Nephron progenitor cell (in vitro differentiated cells): ENCODE results near the gene LMAN1L.
A peak's percentile ranks its signal among the peaks of the same experiment; 100 is the strongest.

Source experiments
- DNase-seq: peaks from one replicate; pipeline ENCODE4 v3.0.0; 2021
- H3K27ac Mint-ChIP-seq: 2 replicates; pipeline ENCODE4 v1.8.0; 2021; ENCODE audit warnings: mild to moderate bottlenecking, moderate library complexity, mixed read lengths
- H3K27me3 Mint-ChIP-seq: 2 replicates; pipeline ENCODE4 v1.8.0; 2021; ENCODE audit warnings: mild to moderate bottlenecking, low read depth, mixed read lengths; ENCODE audit not compliant: poor library complexity
- H3K36me3 Mint-ChIP-seq: 2 replicates; pipeline ENCODE4 v1.8.0; 2021; ENCODE audit warnings: low read depth, mixed read lengths
- H3K4me1 Mint-ChIP-seq: 2 replicates; pipeline ENCODE4 v1.8.0; 2021; ENCODE audit warnings: mixed read lengths
- H3K4me3 Mint-ChIP-seq: 2 replicates; pipeline ENCODE4 v1.8.0; 2021; ENCODE audit warnings: mild to moderate bottlenecking, moderate library complexity, mixed read lengths
- H3K9me3 Mint-ChIP-seq: 2 replicates; pipeline ENCODE4 v1.8.0; 2021; ENCODE audit warnings: mild to moderate bottlenecking, moderate library complexity, mixed read lengths
- TF ChIP-seq, protein P1 (sequence below): fragments of 200-600 bp; sonication (generic); IDR thresholded peaks from 2 replicates; pipeline ENCODE4 v1.5.0; 2021; ENCODE audit warnings: antibody characterized with exemption

The LMAN1L gene

DNA sequence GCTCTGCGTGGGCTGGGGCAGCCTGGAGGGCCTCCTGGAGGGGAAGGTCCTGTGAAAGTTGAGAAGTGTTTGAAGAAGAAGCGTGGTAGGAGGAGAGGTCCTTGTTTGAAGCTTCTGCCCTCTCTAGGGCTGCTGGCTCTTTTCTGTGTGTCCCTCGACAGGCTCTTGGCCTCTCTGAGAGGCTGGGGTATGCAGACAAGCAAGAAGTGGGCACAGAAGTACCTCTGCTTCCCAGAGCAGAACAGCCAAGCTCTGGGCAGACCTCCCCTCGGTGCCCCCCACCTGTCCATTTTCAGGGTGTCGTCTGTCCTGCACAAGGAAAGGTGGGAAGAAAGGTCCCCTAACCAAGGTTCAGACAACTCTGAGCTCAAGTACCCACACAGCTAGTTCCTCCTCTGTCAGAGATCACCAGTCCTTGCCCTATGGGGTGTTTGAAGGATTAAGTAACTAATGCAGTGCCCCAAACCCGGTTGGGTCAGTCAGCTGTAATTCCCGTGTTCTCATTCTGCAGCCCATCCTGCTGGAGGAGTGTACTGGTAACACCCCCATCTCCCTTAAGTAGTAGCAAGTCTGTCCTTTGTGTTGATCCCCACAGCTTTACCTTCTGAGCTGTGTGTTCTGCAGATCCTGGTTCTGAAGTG, 24.5 kb upstream of the LMAN1L start:
- peaks cover 9% of the 10 kb centered on the region for H3K27me3 Mint-ChIP-seq
- peak overlapping the region; percentile 75 for H3K27ac Mint-ChIP-seq
- peaks cover 79% of the 10 kb centered on the region for H3K4me1 Mint-ChIP-seq
- TF ChIP-seq, protein P1, sequence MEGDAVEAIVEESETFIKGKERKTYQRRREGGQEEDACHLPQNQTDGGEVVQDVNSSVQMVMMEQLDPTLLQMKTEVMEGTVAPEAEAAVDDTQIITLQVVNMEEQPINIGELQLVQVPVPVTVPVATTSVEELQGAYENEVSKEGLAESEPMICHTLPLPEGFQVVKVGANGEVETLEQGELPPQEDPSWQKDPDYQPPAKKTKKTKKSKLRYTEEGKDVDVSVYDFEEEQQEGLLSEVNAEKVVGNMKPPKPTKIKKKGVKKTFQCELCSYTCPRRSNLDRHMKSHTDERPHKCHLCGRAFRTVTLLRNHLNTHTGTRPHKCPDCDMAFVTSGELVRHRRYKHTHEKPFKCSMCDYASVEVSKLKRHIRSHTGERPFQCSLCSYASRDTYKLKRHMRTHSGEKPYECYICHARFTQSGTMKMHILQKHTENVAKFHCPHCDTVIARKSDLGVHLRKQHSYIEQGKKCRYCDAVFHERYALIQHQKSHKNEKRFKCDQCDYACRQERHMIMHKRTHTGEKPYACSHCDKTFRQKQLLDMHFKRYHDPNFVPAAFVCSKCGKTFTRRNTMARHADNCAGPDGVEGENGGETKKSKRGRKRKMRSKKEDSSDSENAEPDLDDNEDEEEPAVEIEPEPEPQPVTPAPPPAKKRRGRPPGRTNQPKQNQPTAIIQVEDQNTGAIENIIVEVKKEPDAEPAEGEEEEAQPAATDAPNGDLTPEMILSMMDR = no peak
- H3K36me3 Mint-ChIP-seq = peaks cover 4% of the 10 kb centered on the region
- no peak for DNase-seq
- H3K9me3 Mint-ChIP-seq = no peaks in the 10 kb centered on the region
- H3K4me3 Mint-ChIP-seq = no peak overlapping the region

DNA sequence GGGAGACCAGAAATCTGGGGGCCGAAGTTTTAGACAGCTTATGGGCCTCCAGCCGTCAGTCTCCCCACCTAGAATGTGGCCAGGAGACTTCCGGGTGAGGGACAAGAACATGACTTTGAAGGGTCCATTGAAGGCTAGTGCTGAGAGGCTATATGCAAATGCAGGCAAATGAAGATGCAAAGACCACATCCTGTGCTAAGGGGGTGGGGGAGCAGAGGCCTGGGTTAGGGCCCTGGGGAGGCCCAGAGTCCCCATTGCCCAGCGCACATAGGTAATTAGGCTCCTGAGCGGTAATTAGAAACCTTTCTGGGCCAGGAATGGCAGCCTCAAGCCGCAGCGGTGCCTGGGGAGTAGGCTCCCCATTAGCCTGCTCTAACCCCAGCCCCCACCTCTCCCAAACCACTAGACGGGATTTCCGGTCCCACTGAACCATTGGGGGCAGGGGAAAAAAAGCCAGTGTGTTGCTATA, 23.9 kb upstream of the LMAN1L start:
- DNase-seq = no peak
- peaks cover 9% of the 10 kb centered on the region for H3K27me3 Mint-ChIP-seq
- TF ChIP-seq, protein P1 = no peak
- no peak overlapping the region for H3K4me3 Mint-ChIP-seq
- H3K4me1 Mint-ChIP-seq = peaks cover 78% of the 10 kb centered on the region
- H3K27ac Mint-ChIP-seq = peak overlapping the region; percentile 75
- H3K9me3 Mint-ChIP-seq = no peaks in the 10 kb centered on the region
- peaks cover 4% of the 10 kb centered on the region for H3K36me3 Mint-ChIP-seq

DNA sequence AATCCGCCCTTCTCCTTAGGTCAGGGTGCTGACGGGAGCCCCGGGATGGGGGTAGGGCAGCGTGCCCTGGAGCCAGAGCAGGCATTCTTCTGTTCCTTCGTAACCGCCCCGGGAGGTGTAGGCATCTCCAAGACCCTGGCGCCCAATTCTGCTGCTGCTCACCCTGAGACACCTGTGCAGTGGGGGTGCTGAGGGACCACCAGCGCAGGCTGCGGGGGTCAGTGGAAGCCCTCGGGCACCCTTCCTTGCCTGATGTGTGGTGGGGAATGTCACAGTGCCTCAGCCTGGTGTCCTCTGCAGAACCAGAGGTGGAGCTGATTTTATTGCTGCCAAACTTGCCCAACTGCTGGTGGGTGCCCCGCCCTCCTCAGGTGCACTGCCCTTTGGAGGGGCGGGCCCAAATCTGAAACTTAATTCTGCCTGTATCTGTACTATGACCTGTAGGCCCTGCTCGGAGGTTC, 23.4 kb upstream of the LMAN1L start:
- H3K27ac Mint-ChIP-seq = no peak overlapping the region

DNA sequence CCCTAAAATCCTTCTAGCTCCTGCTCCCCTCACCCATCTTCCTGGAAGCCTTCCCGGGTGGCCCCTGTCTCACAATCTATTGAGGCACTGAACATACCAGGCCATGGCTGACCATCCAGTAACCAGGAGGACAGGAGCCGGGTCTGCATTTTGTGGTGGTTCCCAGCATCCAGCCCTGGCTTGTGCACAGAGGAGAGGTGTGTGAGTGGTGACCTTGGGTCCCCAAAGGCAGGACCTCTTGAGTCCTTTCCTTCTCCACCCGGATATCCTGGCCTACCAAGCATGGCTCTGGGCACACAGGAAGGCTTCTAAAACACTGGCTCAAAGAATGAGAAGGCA, 22.9 kb upstream of the LMAN1L start:
- Mint-ChIP-seq H3K4me1 (peaks cover 70% of the 10 kb centered on the region), H3K9me3 (no peaks in the 10 kb centered on the region), H3K36me3 (peaks cover 4% of the 10 kb centered on the region), H3K27ac (no peak overlapping the region), H3K27me3 (peaks cover 9% of the 10 kb centered on the region), H3K4me3 (no peak overlapping the region)
- TF ChIP-seq, protein P1 = no peak
- DNase-seq = no peak

More for the DNA sequence above, 23.4 kb upstream of the LMAN1L start:
- H3K9me3 Mint-ChIP-seq = no peaks in the 10 kb centered on the region
- H3K36me3 Mint-ChIP-seq = peaks cover 4% of the 10 kb centered on the region
- peaks cover 74% of the 10 kb centered on the region for H3K4me1 Mint-ChIP-seq
- H3K4me3 Mint-ChIP-seq = no peak overlapping the region
- peaks cover 9% of the 10 kb centered on the region for H3K27me3 Mint-ChIP-seq
- TF ChIP-seq, protein P1 = no peak
- no peak for DNase-seq

DNA sequence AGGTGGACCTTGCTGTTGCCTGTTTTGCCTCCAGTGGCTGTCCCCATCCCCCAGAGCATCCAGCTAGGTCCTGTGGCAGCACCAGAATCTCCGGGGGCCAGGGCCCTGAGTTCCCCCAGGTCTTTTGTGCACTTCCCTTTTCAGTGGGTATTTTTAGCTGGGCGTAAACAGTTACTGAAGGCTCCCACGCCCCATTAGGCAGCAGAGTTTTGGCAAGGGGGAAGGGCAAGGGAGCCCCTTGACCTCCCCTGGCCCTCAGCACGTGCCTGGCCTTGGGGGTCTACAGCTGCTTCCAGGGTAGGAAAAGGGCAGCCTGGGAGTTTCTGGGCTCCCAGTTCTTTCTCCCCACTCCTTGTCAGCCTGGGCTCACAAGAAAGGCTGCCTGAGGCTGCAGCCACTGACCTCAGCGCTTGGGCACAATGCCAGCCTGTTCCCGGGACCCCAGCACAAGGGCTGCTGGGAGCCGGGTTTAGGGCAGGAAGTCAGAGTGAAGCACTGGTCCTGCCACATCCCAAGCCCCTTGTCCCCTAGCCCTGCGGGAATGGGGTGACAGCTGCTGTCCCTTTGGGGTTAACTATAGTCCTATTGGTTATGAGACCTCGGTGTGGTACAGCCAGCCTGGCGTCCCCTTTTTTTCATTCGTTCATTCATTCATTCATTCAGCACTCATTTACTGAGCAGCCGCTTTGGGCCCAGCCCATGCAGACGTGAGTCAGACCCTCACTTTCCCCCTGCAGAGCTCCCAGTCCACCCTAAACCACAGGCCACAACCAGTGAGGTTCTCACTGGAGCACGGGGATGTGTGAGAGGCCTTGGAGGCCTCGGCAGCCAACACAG, 22.3 kb upstream of the LMAN1L start:
- Mint-ChIP-seq H3K27me3 (peaks cover 9% of the 10 kb centered on the region), H3K36me3 (no peaks in the 10 kb centered on the region), H3K9me3 (no peaks in the 10 kb centered on the region), H3K27ac (peak overlapping the region; percentile 75), H3K4me3 (no peak overlapping the region), H3K4me1 (peaks cover 64% of the 10 kb centered on the region)
- TF ChIP-seq, protein P1 = no peak
- no peak for DNase-seq
